Activated CD8-positive, alpha-beta memory T cell treated with anti-CD3 and anti-CD28 coated beads, Interleukin-2, amount 50 U/mL, for 24 hours (primary cell): ENCODE measurements around the gene ATP2B2.

Source experiments
- DNase-seq: peaks from one replicate; pipeline ENCODE4 v3.0.0-alpha.2; 2020; ENCODE audit errors: extremely low read depth

The ATP2B2 gene

GRCh38 chr3:10332481-10333348, 172.7 kb downstream of the ATP2B2 start:
- no peak for DNase-seq

GRCh38 chr3:10331320-10331719, 174.1 kb downstream of the ATP2B2 start:
- no peak for DNase-seq

GRCh38 chr3:10330319-10330718, 175.1 kb downstream of the ATP2B2 start:
- no peak for DNase-seq

GRCh38 chr3:10329495-10330015, 175.8 kb downstream of the ATP2B2 start:
- no peak for DNase-seq

GRCh38 chr3:10328460-10329071, 176.8 kb downstream of the ATP2B2 start:
- DNase-seq: no peak

GRCh38 chr3:10327592-10327991, 177.8 kb downstream of the ATP2B2 start:
- DNase-seq: no peak

GRCh38 chr3:10322352-10322710, 183.1 kb downstream of the ATP2B2 start:
- no peak for DNase-seq

- DNase-seq: no peak
Observed at GRCh38 chr3:10321630-10322351, 183.6 kb downstream of the ATP2B2 start.

- no peak for DNase-seq
Observed at GRCh38 chr3:10320320-10320677, 185.1 kb downstream of the ATP2B2 start.

GRCh38 chr3:10319804-10320203, 185.6 kb downstream of the ATP2B2 start:
- DNase-seq: no peak

- DNase-seq: no peak
Observed at GRCh38 chr3:10319251-10319650, 186.1 kb downstream of the ATP2B2 start.

- DNase-seq: no peak
Observed at GRCh38 chr3:10317961-10318350, 187.4 kb downstream of the ATP2B2 start.

GRCh38 chr3:10317311-10317960, 187.9 kb downstream of the ATP2B2 start:
- DNase-seq: no peak

- no peak for DNase-seq
Observed at GRCh38 chr3:10315771-10316344, 189.5 kb downstream of the ATP2B2 start.

GRCh38 chr3:10315101-10315500, 190.3 kb downstream of the ATP2B2 start:
- no peak for DNase-seq

GRCh38 chr3:10312861-10313260, 192.5 kb downstream of the ATP2B2 start:
- no peak for DNase-seq

GRCh38 chr3:10312391-10312790, 193.0 kb downstream of the ATP2B2 start:
- no peak for DNase-seq

- no peak for DNase-seq
Observed at GRCh38 chr3:10311710-10312109, 193.7 kb downstream of the ATP2B2 start.

- DNase-seq: no peak
Observed at GRCh38 chr3:10310578-10310977, 194.8 kb downstream of the ATP2B2 start.

- DNase-seq: no peak
Observed at GRCh38 chr3:10309736-10310135, 195.7 kb downstream of the ATP2B2 start.

GRCh38 chr3:10308678-10309077, 196.7 kb downstream of the ATP2B2 start:
- DNase-seq: no peak

GRCh38 chr3:10306156-10306555, 199.2 kb downstream of the ATP2B2 start:
- no peak for DNase-seq
